CD4-positive, alpha-beta T cell treated with Interferon alpha-2 for 1 hour (primary cell): ENCODE measurements around the gene STK32B.
"Not testable (repeated sequence)": the region's sequence is repeated elsewhere in the genome, so short reads cannot be mapped to it uniquely, and the experiment has no call there.

Experiments used
- DNase-seq, 2 donors: peaks; one replicate each; pipeline ENCODE4 v3.0.0-alpha.2; 2020 to 2022

The STK32B gene

GRCh38 chr4:5280069-5280468, 228.8 kb downstream of the STK32B start:
- not testable (repeated sequence) for DNase-seq

- DNase-seq = no peak
These were observed 229.5 kb downstream of the STK32B start for GRCh38 chr4:5280828-5281227.

- no peak for DNase-seq
These were observed 232.6 kb downstream of the STK32B start for GRCh38 chr4:5283837-5284236.

- no peak for DNase-seq
These were observed 233.2 kb downstream of the STK32B start for GRCh38 chr4:5284517-5284916.

- no peak for DNase-seq
These were observed 240.8 kb downstream of the STK32B start for GRCh38 chr4:5292101-5292500.

- DNase-seq = not testable (repeated sequence)
These were observed 246.9 kb downstream of the STK32B start for GRCh38 chr4:5298000-5298787.

GRCh38 chr4:5300283-5300682, 249.0 kb downstream of the STK32B start:
- DNase-seq = no peak

GRCh38 chr4:5307928-5308327, 256.6 kb downstream of the STK32B start:
- no peak for DNase-seq

GRCh38 chr4:5322321-5322720, 271.0 kb downstream of the STK32B start:
- DNase-seq = no peak

GRCh38 chr4:5330339-5330989, 279.2 kb downstream of the STK32B start:
- DNase-seq = no peak

- DNase-seq = no peak
These were observed 286.5 kb downstream of the STK32B start for GRCh38 chr4:5337731-5338130.

- DNase-seq = no peak
These were observed 287.3 kb downstream of the STK32B start for GRCh38 chr4:5338531-5338930.

GRCh38 chr4:5340991-5341451, 289.7 kb downstream of the STK32B start:
- DNase-seq = no peak

GRCh38 chr4:5341526-5341925, 290.2 kb downstream of the STK32B start:
- DNase-seq = no peak

- no peak for DNase-seq
These were observed 304.6 kb downstream of the STK32B start for GRCh38 chr4:5355846-5356245.

- no peak for DNase-seq
These were observed 306.6 kb downstream of the STK32B start for GRCh38 chr4:5357870-5358269.

- DNase-seq = no peak
These were observed 310.7 kb downstream of the STK32B start for GRCh38 chr4:5361968-5362367.

GRCh38 chr4:5364406-5364805, 313.1 kb downstream of the STK32B start:
- DNase-seq = no peak

- DNase-seq = no peak
These were observed 314.1 kb downstream of the STK32B start for GRCh38 chr4:5365071-5366008.

- DNase-seq = no peak
These were observed 314.7 kb downstream of the STK32B start for GRCh38 chr4:5366009-5366386.

GRCh38 chr4:5366421-5366820, 315.1 kb downstream of the STK32B start:
- no peak for DNase-seq

- no peak for DNase-seq
These were observed 317.1 kb downstream of the STK32B start for GRCh38 chr4:5368426-5368825.

GRCh38 chr4:5370286-5370685, 319.0 kb downstream of the STK32B start:
- no peak for DNase-seq
